HG03103 (cell line): ENCODE results near the gene TMEM132C.

Experiments
- ATAC-seq: cut with Tn5 transposase; IDR thresholded peaks from one replicate; pipeline ENCODE4 v1.9.1; 2021; ENCODE audit warnings: low read depth; ENCODE audit not compliant: unreplicated experiment

The TMEM132C gene

GRCh38 chr12:128543971-128544370, 277.0 kb downstream of the TMEM132C start:
- no peak for ATAC-seq

GRCh38 chr12:128548949-128549348, 282.0 kb downstream of the TMEM132C start:
- no peak for ATAC-seq

DNA sequence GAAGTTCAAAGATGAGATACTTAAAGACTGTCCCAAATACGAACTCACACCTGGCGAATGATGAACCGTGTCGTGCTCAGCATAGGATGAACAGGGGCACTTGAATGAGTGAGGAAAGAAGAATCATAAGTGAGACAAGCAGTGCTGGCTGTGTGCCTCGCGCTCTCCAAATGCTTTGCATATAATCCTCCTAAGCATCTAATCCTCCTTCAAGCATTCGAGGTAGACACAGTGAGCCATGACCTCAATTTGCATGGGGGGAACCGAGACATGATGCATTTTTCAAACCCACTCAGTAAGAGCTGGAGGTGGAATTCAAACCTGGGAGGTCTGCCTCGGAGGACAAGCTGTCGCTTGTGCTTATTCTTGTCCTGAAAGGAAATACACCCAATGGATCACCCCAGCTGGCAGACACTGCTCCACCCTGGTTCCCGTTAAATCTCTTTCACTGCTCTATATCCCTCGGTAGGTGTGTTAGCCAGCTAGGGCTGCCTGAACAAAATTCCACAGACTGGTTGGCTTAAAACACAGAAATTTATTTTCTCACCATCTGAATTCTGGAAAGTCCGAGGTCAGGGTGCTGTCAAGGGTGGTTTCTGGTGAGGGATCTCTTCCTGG, 282.7 kb downstream of the TMEM132C start:
- no peak for ATAC-seq

DNA sequence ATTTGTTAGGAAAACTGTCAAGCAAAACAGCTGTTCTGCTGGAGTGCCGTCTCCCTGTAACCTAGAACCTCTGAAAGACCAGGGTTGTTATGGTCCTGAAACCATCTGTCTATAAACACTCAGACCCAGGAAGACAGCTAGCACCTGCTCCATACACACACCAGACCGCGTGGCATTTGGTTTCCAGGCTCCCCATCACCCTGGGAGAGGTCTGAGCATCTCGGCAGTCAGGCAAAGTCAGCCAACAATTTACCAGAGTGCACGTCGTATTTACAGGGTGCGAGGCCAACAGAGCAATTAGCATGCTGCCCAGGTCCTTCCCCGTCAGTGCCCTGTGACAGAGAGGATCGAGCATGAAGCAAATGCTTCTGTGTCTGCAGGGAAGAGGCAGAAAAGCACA, 284.3 kb downstream of the TMEM132C start:
- no peak for ATAC-seq

GRCh38 chr12:128554546-128555304, 287.8 kb downstream of the TMEM132C start:
- ATAC-seq = no peak

- ATAC-seq = no peak
Measured at GRCh38 chr12:128557231-128557630, 290.3 kb downstream of the TMEM132C start.

DNA sequence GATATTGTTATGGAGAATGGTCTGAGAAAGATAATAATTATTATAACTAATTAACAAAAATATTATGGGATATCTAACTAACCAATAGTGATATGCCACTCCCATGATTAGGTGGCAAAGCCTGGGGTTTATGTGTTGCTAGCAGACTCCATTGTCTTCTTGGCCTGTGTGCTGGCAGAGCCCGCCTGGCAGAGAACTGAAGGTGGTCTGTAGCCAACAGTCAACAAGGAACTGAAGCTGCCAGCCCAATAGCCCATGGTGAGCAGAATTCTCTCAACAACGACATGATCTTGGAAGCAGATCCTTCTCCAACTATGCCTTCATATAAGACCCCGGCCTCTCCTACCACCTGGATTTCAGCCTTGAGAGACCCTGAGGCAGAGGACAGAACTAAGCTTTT, 298.0 kb downstream of the TMEM132C start:
- no peak for ATAC-seq

DNA sequence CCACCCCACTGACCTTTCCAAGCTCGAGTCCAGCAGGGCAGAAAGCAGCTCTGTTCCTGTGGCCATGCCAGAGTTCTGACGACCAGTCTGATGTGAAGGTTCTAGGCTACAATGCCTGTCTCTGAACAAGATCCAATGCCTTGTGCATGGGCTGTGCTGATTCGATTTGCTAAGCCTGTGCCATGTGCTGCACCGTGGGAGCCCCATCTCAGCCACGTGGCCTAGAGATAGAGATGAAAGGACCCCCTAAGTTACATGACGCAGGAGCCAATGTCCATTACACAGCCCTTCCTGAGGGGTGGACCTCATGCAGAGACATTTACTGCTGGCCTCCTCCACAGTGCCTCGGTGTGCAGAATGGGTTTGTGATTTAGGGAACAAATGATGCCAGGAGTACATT, 300.8 kb downstream of the TMEM132C start:
- no peak for ATAC-seq

- no peak for ATAC-seq
Measured at GRCh38 chr12:128570191-128571065, 303.5 kb downstream of the TMEM132C start.

DNA sequence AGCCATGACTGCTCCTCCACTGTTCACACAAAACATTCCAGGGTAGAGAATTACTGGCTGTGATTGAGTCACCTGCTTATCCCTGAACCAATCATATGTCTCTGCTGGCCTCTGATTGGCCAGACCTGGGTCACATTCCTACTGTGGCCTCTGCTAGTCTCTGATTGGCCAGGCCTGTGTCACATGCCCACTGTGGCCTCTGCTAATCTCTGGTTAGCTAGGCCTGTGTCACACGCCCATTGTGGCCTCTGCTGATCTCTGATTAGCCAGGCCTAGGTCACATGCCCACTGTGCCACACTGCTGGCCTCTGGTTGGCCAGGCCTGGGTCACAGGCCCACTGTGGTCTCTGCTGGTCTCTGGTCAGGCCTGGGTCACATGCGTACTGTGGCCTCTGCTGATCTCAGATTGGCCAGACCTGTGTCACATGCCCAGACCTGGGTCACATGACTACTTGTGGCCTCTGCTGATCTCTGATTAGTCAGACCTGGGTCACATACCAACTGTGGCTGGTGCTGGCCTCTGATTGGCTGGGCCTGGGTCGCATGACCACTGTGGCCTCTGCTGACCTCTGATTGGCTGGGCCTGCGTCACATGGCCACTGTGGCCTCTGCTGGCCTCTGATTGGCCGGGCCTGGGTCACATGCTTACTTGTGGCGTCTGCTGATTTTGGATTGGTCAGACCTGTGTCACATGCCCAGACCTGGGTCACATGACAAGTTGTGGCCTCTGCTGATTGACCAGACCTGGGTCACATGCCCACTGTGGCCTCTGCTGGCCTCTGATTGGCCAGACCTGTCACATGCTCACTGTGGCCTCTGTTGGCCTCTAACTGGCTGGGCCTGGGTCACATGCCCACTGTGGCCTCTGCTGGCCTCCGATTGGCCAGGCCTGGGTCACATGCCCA, 305.2 kb downstream of the TMEM132C start:
- no peak for ATAC-seq

DNA sequence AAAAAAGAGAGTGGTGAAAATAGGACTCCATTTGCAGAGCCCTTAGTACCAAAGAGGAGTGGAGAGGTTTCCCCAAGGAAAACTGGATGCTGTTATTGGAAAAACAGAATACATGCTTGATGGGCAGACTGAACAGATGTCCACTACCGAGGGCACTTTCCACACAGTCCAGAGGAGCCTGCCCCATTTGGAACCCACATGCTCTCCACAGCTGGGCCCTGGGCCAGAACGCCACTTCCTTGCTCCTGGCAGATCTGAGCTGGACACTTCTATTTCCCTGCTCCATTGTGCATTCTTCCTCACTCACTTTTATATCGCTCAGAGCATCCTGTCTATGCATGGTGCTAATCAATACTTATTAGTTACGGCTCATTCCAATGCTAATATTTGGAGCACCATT, 306.9 kb downstream of the TMEM132C start:
- no peak for ATAC-seq

DNA sequence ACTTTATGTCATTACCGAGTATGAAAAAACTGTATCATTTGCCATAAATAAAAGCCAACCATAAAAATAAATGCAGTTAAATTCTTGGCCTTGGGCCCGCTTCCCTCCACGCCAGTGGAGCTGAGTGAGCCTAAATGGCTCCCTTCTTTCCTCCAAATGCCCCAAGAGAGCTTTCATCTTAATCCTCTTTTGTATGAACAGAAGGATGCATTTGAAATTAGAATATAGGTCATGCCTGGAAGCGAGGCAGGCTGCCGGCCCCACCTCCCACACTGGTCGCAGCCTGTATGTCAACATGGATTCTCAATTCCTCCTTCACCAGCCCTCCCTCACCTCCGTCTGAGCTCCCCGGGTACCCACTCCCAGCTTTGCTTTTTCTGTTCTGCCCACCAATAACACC, 311.1 kb downstream of the TMEM132C start:
- no peak for ATAC-seq

DNA sequence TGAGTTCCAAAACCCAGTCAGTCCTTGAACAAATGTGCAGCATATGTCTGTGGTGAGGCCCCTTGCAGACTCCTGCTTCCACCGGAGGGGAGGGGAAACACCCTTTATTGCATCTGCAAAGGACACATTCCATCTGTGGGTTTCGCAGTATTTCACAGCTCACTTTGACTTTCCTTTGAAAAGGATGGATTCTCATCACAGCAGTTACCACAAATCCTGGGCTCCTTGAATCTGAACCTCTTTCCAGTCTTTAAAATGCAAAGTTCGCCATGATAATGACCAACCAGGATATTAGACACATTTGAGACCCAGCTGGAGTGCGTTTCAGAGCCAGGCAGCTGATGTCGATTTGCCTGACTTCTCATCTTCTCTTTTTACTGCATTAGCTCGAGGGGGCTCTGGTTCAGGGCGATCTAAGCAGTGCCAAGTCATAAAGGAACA, 314.4 kb downstream of the TMEM132C start:
- ATAC-seq = no peak

DNA sequence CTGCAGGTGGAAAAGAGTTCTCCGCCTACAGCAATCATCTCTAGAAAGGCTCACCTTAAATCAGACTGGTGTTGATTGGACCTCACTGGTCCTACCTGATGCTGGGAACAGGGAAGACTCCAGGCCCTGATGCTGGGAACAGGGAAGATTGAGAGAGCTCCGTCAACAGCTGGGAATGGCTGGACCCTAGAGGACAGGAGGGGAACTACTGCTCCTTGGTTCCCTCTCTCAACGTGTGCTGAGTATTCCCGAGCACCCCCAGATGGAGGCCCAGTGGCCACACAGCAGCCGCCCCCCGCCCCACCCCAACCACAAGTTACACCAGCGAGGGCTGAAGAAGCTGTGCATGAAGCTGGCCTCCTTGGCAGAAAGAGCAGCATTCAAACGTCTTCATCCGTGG, 316.5 kb downstream of the TMEM132C start:
- no peak for ATAC-seq

- no peak for ATAC-seq
Measured at GRCh38 chr12:128586451-128587029, 319.6 kb downstream of the TMEM132C start.

- ATAC-seq = no peak
Measured at GRCh38 chr12:128587918-128588317, 320.9 kb downstream of the TMEM132C start.

DNA sequence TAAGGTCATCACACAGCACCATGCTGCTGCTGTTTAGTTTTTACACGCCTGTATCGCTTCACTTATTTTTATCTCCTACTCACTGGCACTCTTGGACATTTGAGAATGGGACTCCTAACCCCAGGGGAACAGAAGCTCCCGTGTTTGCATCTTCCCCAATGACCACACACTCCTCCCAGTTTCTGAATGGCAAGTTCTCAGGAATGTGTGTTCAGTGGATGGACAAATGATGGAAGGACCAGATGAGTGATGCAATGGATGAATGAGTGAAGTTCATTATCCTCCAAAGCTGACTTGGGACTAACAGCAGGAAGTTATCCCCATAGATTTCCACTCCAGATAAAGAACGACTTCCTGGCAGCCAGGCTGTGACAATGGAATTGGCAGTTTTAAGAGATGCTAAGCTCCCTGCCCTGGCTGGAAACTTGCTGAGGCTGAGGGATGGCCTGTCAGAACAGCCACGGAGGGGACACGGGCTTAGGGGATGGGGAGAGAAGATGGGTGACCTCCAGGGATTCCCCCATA, 325.3 kb downstream of the TMEM132C start:
- ATAC-seq = no peak

- no peak for ATAC-seq
Measured at GRCh38 chr12:128594521-128594920, 327.6 kb downstream of the TMEM132C start.

DNA sequence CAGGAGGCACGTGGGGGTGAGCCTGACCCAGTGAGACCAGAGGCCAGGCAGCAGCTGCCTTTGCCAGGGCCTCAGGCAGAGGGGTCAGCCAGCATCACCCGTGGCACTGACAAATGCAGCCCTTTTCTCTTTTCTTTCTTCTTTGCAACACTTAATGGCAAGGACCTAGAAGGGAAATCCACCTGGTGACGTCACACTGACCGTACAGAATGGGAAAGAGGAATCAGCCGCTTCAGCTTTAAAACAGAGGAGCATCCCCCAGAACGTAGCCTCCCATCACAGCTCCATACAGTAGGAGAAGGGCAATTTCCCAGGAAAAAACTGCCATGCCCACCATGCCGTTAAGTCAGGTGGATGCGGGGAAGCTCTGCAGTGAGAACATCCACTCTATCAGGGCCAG, 328.6 kb downstream of the TMEM132C start:
- no peak for ATAC-seq

DNA sequence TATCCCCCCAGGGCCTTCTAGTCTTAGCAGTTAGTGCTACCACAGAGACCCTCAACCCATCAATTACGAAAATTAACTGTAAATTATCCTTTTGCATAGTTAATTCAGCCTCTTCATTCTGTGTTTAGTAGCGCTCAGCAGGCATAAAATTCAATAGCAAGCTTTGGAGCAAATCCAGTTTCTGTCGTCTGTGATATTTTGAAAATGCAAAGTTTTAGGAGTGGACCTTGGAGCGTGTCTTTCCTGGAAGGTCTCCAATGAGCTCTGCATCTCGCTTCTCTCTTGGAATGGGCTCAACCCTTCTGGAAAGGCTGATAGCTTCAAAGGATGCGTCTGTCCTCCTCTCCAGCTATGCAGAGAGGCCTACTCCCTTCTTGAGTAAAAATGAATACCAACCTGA, 333.9 kb downstream of the TMEM132C start:
- ATAC-seq = no peak
